ENCODE results near the gene RPL38.

The RPL38 gene

DNA sequence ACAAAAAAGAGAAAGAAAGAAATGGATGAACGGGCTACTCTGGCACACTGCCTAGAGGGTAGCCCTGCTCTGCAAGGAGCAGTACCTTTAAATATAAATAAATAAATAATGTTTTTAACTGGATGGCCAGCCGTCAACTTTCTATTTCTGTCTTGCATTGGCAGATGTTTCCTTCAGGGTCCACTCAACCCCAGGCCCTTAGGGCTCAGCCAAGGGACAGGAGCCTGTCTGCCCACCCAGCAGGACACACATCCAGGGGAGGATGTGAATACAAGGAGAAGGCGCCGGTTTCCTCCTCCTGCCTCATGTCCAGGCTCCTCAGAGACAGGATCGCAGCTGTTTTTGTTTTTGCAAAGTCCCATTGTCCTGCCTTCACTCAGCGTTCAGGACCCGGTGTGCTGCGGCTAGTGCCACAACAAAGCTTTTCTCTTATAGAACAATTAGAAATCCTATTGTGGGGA, 32.5 kb downstream of the RPL38 start:
- no peaks in the 10 kb centered on the region for H3K4me1 ChIP-seq (ENCODE audit: control insufficient read depth, insufficient read depth, low read length, poor library complexity, severe bottlenecking)
- H3K36me3 ChIP-seq (ENCODE audit: control insufficient read depth, insufficient read depth, low read length) = no peaks in the 10 kb centered on the region
- H3K27me3 ChIP-seq (replicated peaks; ENCODE audit: control insufficient read depth, insufficient read depth, low read length, poor library complexity, severe bottlenecking) = no peaks in the 10 kb centered on the region
- no peak overlapping the region for H3K27ac ChIP-seq (ENCODE audit: insufficient read depth, low read length, poor library complexity, severe bottlenecking)
- DNase-seq = no peak
- H3K4me3 ChIP-seq (ENCODE audit: insufficient read depth, low read depth, low read length, poor library complexity, severe bottlenecking) = no peak overlapping the region
- H3K9me3 ChIP-seq (ENCODE audit: control insufficient read depth, low read length) = no peaks in the 10 kb centered on the region

DNA sequence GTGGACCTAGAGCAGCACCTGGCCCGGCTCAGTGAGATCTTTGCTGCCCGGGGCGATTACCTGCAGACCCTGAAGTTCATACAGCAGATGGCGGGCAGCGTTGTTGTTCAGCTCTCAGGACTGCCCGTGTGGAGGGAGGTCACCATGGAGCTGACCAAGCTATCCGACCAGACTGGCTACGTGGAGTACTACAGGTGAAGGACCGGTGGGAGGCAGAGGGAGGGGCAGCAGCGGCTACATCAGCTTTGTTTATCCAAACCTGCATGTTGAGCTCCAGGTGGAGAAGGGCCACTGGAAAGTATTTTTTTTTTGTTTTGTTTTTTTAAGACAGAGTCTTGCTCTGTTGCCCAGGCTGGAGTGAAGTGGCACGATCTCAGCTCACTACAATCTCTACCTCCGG, 33.8 kb downstream of the RPL38 start:
- H3K36me3 ChIP-seq (ENCODE audit: control insufficient read depth, insufficient read depth, low read length) = no peaks in the 10 kb centered on the region
- no peaks in the 10 kb centered on the region for H3K4me1 ChIP-seq (ENCODE audit: control insufficient read depth, insufficient read depth, low read length, poor library complexity, severe bottlenecking)
- no peak overlapping the region for H3K27ac ChIP-seq (ENCODE audit: insufficient read depth, low read length, poor library complexity, severe bottlenecking)
- no peak for DNase-seq
- no peaks in the 10 kb centered on the region for H3K27me3 ChIP-seq (replicated peaks; ENCODE audit: control insufficient read depth, insufficient read depth, low read length, poor library complexity, severe bottlenecking)
- H3K4me3 ChIP-seq (ENCODE audit: insufficient read depth, low read depth, low read length, poor library complexity, severe bottlenecking) = no peak overlapping the region
- H3K9me3 ChIP-seq (ENCODE audit: control insufficient read depth, low read length) = no peaks in the 10 kb centered on the region

DNA sequence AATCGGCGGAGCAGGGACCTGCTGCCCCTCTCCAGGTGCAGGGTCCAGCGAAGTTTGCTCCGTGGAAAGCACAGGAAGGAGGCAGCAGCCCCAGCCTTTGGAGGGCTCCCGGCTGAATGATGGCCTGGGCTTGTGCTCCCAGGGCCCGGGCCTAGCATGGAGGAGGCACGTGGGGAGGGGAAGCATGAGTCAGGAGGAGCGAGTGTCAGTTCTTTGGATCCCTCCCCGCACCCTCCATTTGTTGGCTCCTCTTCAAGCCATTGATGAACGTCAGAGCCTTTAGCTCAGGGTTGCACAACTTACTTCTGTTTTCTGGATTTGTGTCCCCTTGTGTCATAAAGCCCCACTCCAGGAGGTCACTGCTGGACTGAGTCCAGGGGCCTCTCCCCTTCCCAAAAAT, 35.7 kb downstream of the RPL38 start:
- no peak overlapping the region for H3K4me3 ChIP-seq (ENCODE audit: insufficient read depth, low read depth, low read length, poor library complexity, severe bottlenecking)
- H3K36me3 ChIP-seq (ENCODE audit: control insufficient read depth, insufficient read depth, low read length) = peaks cover 8% of the 10 kb centered on the region
- H3K9me3 ChIP-seq (ENCODE audit: control insufficient read depth, low read length) = no peaks in the 10 kb centered on the region
- H3K27ac ChIP-seq (ENCODE audit: insufficient read depth, low read length, poor library complexity, severe bottlenecking) = no peak overlapping the region
- H3K4me1 ChIP-seq (ENCODE audit: control insufficient read depth, insufficient read depth, low read length, poor library complexity, severe bottlenecking) = no peaks in the 10 kb centered on the region
- no peaks in the 10 kb centered on the region for H3K27me3 ChIP-seq (replicated peaks; ENCODE audit: control insufficient read depth, insufficient read depth, low read length, poor library complexity, severe bottlenecking)
- DNase-seq = no peak

DNA sequence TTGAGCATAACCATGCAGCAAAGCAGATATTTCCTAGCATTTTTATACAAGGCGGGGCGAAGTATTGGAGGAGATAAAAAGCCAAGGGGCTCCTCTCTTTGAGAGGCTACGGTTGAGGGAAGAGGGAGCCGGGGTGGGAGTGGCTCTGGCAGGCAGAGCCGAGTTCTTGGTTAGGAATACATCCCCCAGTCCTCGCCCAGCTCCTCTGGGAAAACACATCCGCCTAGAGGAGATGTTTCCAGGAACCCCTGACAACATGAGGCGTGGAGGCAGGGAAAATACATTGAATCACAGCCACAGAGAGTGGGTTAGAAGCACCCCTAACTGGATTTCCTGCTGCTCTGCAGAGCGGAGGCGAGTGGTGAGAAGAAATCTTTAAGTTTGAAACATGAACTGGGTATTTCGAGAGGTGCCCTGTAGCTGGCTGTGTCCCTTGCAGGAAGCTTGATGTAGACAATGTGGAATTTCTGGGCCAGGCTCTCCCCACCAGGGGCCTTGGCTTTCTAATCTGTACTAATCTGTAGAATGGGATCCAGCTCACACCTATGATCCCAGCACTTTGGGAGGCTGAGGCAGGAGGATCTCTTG, 37.2 kb downstream of the RPL38 start:
- no peaks in the 10 kb centered on the region for H3K27me3 ChIP-seq (replicated peaks; ENCODE audit: control insufficient read depth, insufficient read depth, low read length, poor library complexity, severe bottlenecking)
- no peak for DNase-seq
- no peak overlapping the region for H3K4me3 ChIP-seq (ENCODE audit: insufficient read depth, low read depth, low read length, poor library complexity, severe bottlenecking)
- H3K27ac ChIP-seq (ENCODE audit: insufficient read depth, low read length, poor library complexity, severe bottlenecking) = no peak overlapping the region
- H3K36me3 ChIP-seq (ENCODE audit: control insufficient read depth, insufficient read depth, low read length) = peaks cover 18% of the 10 kb centered on the region
- no peaks in the 10 kb centered on the region for H3K9me3 ChIP-seq (ENCODE audit: control insufficient read depth, low read length)
- no peaks in the 10 kb centered on the region for H3K4me1 ChIP-seq (ENCODE audit: control insufficient read depth, insufficient read depth, low read length, poor library complexity, severe bottlenecking)

DNA sequence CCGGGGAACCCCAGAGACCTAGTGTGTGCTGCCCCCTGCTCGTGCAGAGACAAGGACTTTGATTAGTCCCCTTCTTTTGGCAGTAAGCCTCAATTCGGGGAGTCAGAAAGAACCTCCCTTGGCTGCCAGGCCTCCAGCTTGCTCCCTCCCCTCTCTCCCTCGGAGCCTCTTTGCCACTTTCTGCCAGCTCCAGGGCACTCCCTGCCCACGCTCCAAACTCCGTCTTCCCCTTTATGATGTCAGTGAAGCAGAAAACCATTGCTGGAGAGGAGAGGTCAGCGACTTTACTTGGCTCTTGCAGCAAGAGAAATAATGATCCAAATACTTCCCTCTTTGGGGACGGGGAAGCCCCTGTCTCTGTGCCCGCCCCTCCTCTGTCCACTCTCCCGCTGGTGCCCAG, 38.0 kb downstream of the RPL38 start:
- no peak overlapping the region for H3K4me3 ChIP-seq (ENCODE audit: insufficient read depth, low read depth, low read length, poor library complexity, severe bottlenecking)
- no peaks in the 10 kb centered on the region for H3K9me3 ChIP-seq (ENCODE audit: control insufficient read depth, low read length)
- DNase-seq = no peak
- H3K27me3 ChIP-seq (replicated peaks; ENCODE audit: control insufficient read depth, insufficient read depth, low read length, poor library complexity, severe bottlenecking) = no peaks in the 10 kb centered on the region
- H3K4me1 ChIP-seq (ENCODE audit: control insufficient read depth, insufficient read depth, low read length, poor library complexity, severe bottlenecking) = no peaks in the 10 kb centered on the region
- no peak overlapping the region for H3K27ac ChIP-seq (ENCODE audit: insufficient read depth, low read length, poor library complexity, severe bottlenecking)
- peaks cover 18% of the 10 kb centered on the region for H3K36me3 ChIP-seq (ENCODE audit: control insufficient read depth, insufficient read depth, low read length)

DNA sequence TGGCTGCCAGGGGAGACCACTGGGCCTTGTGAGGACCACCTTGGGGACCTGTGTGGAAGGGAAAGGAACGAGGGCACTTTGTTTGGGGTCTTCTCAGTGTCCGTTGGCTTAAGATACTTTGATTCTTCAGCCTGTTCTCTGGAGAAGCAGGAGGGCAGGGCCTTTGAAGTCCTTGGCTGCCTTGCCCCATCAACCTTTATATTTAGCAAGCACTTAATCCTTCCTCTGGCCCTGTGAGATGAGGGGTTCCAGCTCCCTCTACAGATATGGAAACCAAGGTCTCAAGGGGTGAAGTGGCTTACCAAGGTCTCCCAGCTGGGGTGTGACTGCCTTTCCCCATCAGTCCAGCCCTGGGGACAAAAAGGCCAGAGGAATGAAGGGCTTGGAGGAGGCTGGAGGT, 38.4 kb downstream of the RPL38 start:
- Histone ChIP-seq H3K27me3 (replicated peaks; ENCODE audit: control insufficient read depth, insufficient read depth, low read length, poor library complexity, severe bottlenecking) (no peaks in the 10 kb centered on the region), H3K36me3 (ENCODE audit: control insufficient read depth, insufficient read depth, low read length) (peaks cover 18% of the 10 kb centered on the region), H3K9me3 (ENCODE audit: control insufficient read depth, low read length) (no peaks in the 10 kb centered on the region), H3K27ac (ENCODE audit: insufficient read depth, low read length, poor library complexity, severe bottlenecking) (no peak overlapping the region), H3K4me3 (ENCODE audit: insufficient read depth, low read depth, low read length, poor library complexity, severe bottlenecking) (no peak overlapping the region), H3K4me1 (ENCODE audit: control insufficient read depth, insufficient read depth, low read length, poor library complexity, severe bottlenecking) (no peaks in the 10 kb centered on the region)
- DNase-seq = no peak

DNA sequence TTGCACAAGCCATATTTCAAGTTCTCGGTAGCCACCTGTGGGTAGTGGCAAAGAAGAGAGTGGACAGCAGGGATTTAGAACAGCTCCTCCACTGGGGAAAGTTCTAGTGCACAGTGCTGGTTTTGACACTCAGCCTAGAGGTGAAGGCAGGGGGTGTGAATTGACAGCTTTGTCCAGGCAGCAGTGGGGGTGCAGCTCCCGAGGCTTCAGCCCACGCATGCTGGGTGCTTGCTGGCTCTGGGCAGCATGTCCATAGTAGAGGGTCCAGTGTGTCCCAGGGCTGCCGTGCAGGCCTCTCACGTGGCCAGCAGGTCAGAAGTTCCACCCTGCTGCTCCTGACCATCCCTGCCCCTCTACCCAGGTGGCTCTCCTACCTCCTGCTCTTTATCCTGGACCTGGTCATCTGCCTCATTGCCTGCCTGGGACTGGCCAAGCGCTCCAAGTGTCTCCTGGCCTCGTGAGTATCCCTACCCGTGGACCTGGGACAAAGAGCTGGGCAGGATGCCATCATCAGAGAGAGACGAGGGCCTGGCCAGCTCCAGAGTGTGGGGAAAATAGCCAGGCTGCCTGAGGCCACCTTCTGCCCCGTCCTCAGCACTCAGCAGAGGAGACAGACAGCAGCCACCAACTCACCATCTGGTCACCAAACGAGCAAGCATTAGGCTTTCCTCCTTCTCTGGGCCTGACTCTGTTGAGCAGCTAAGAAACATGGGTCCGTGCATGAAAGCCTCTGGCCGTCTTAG, 39.7 kb downstream of the RPL38 start:
- no peaks in the 10 kb centered on the region for H3K9me3 ChIP-seq (ENCODE audit: control insufficient read depth, low read length)
- H3K4me3 ChIP-seq (ENCODE audit: insufficient read depth, low read depth, low read length, poor library complexity, severe bottlenecking) = no peak overlapping the region
- peaks cover 18% of the 10 kb centered on the region for H3K36me3 ChIP-seq (ENCODE audit: control insufficient read depth, insufficient read depth, low read length)
- DNase-seq = no peak
- no peaks in the 10 kb centered on the region for H3K27me3 ChIP-seq (replicated peaks; ENCODE audit: control insufficient read depth, insufficient read depth, low read length, poor library complexity, severe bottlenecking)
- H3K27ac ChIP-seq (ENCODE audit: insufficient read depth, low read length, poor library complexity, severe bottlenecking) = no peak overlapping the region
- H3K4me1 ChIP-seq (ENCODE audit: control insufficient read depth, insufficient read depth, low read length, poor library complexity, severe bottlenecking) = no peaks in the 10 kb centered on the region

DNA sequence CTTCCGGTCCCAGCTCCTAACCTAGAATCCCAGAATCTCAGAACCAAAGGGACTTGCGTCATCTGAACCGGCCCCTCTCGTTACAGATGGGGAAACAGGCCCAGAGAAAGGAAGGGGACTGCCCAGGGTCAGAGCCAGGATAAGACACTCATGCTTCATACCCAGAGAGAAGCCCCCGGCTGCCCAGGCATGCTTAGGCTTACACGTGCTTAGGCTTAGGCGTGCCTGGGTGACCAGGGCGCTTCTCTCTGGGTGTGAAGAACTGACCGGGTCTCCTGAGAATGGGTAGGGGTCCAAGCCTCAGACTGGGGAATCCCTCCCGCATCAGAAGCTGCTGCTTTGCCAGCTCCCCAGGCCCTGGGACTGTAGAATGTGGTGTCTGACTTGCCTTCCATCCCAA, 40.6 kb downstream of the RPL38 start:
- Histone ChIP-seq H3K4me3 (ENCODE audit: insufficient read depth, low read depth, low read length, poor library complexity, severe bottlenecking) (no peak overlapping the region), H3K27me3 (replicated peaks; ENCODE audit: control insufficient read depth, insufficient read depth, low read length, poor library complexity, severe bottlenecking) (no peaks in the 10 kb centered on the region), H3K27ac (ENCODE audit: insufficient read depth, low read length, poor library complexity, severe bottlenecking) (no peak overlapping the region), H3K36me3 (ENCODE audit: control insufficient read depth, insufficient read depth, low read length) (peaks cover 18% of the 10 kb centered on the region), H3K9me3 (ENCODE audit: control insufficient read depth, low read length) (no peaks in the 10 kb centered on the region), H3K4me1 (ENCODE audit: control insufficient read depth, insufficient read depth, low read length, poor library complexity, severe bottlenecking) (no peaks in the 10 kb centered on the region)
- DNase-seq = no peak

DNA sequence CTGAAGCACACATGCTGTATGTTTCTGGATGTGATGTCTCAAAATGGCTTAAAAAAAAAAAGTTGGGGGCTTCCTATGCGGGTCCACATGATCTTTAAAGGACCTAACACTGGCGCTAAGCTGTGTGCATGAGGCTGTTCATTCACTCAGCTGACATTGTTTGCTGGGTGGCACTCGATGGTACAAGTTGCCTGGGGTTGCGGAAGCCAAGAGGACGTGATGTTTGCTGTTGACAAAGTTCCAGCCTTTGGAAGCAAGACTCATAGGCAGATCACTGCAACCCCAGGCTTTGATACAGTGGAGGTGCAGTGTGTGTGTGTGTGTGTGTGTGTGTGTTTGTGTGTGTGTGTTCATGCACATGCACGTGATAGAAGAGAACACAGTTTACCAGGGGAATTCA, 41.1 kb downstream of the RPL38 start:
- no peak for DNase-seq
- H3K27me3 ChIP-seq (replicated peaks; ENCODE audit: control insufficient read depth, insufficient read depth, low read length, poor library complexity, severe bottlenecking) = no peaks in the 10 kb centered on the region
- no peaks in the 10 kb centered on the region for H3K9me3 ChIP-seq (ENCODE audit: control insufficient read depth, low read length)
- no peak overlapping the region for H3K27ac ChIP-seq (ENCODE audit: insufficient read depth, low read length, poor library complexity, severe bottlenecking)
- no peaks in the 10 kb centered on the region for H3K4me1 ChIP-seq (ENCODE audit: control insufficient read depth, insufficient read depth, low read length, poor library complexity, severe bottlenecking)
- H3K36me3 ChIP-seq (ENCODE audit: control insufficient read depth, insufficient read depth, low read length) = peaks cover 18% of the 10 kb centered on the region
- H3K4me3 ChIP-seq (ENCODE audit: insufficient read depth, low read depth, low read length, poor library complexity, severe bottlenecking) = no peak overlapping the region

DNA sequence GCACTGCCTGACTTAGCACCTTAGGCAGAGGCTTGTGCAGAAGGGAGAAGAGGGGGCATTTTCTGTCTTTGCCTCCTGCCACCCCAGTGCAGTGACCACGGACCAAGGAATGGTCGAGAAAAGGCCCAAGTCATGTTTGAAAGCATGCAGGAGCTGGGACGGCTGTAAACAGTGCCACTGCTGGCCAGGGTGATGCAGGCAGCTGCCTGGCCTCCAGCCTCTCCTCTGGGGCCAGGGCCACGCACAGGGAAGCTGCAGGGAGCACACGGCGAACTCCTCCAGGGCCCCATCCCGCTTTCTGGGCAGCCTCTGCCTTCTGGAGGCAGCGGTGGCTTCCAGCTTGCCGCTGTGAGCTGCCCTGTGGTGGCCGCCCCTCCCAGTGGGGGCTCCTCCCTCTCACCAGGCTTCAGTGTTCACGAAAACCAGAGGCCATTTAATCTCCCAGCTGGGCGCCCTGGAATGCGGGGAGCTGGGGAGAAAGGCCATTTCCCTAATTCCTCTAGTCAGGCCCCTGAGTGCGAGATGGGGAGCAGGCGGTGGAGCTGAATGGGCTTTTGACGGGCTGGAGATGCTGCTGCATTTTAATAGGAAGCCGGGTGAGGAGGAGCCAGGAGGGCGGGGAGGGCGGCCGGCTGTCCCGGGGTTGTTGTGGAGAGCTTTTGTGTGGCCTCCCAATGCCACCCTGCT, 41.8 kb downstream of the RPL38 start:
- no peak overlapping the region for H3K4me3 ChIP-seq (ENCODE audit: insufficient read depth, low read depth, low read length, poor library complexity, severe bottlenecking)
- H3K27me3 ChIP-seq (replicated peaks; ENCODE audit: control insufficient read depth, insufficient read depth, low read length, poor library complexity, severe bottlenecking) = no peaks in the 10 kb centered on the region
- no peak overlapping the region for H3K27ac ChIP-seq (ENCODE audit: insufficient read depth, low read length, poor library complexity, severe bottlenecking)
- no peak for DNase-seq
- no peaks in the 10 kb centered on the region for H3K4me1 ChIP-seq (ENCODE audit: control insufficient read depth, insufficient read depth, low read length, poor library complexity, severe bottlenecking)
- peaks cover 18% of the 10 kb centered on the region for H3K36me3 ChIP-seq (ENCODE audit: control insufficient read depth, insufficient read depth, low read length)
- no peaks in the 10 kb centered on the region for H3K9me3 ChIP-seq (ENCODE audit: control insufficient read depth, low read length)
